CD4-positive, alpha-beta T cell (primary cell): Measurements from ENCODE around the gene SLAMF1. TPM values are rescaled to one million over a fixed set of nuclear protein-coding genes. Genes with fewer than 3 reads are reported as not detected.
A peak's percentile ranks its signal among the peaks of the same experiment; 100 is the strongest.

ENCODE experiments used
- ATAC-seq: fragments of 200-7000 bp; cut with Tn5 transposase; one replicate; pipeline ENCODE4 v1.10.0; 2022; ENCODE audit warnings: mild to moderate bottlenecking; ENCODE audit not compliant: poor library complexity
- CTCF ChIA-PET: fragments of 350-600 bp; sonication (Branson Sonifier 250); formaldehyde crosslinking; loops from one replicate; lab custom pipeline; 2021; ENCODE audit warnings: antibody characterized with exemption, inconsistent platforms; lab: Charles Lee
- POLR2A ChIA-PET: fragments of 350-600 bp; sonication (Branson Sonifier 250); formaldehyde crosslinking; loops from one replicate; lab custom pipeline; 2021; ENCODE audit warnings: antibody characterized with exemption, inconsistent platforms; lab: Charles Lee
- DNase-seq, 14 experiments: peaks; one replicate each; pipeline ENCODE4 v3.0.0-alpha.2; 2013 to 2020; ENCODE audit warnings: mixed read lengths in 2 of 14
- H3K27ac ChIP-seq, 2 donors: one replicate each; pipeline versions ENCODE4 v1.5.1 to v1.7.0; 2013; ENCODE audit warnings: low read length in 2 of 2, low read depth in 1 of 2, mild to moderate bottlenecking in 1 of 2
- H3K27me3 ChIP-seq, 2 experiments: 1 replicate in 1 of 2; 2 replicates in 1 of 2; pipeline versions ENCODE4 v1.6.1 to v1.7.0; 2013; ENCODE audit warnings: low read length in 2 of 2, control low read depth in 1 of 2, mild to moderate bottlenecking in 1 of 2, moderate library complexity in 1 of 2; ENCODE audit not compliant: insufficient read depth in 2 of 2, control insufficient read depth in 1 of 2
- H3K36me3 ChIP-seq: one replicate; pipeline ENCODE4 v1.6.1; 2013; ENCODE audit warnings: low read length, control low read depth; ENCODE audit not compliant: insufficient read depth
- H3K4me1 ChIP-seq: one replicate; pipeline ENCODE4 v1.6.1; 2013; ENCODE audit warnings: low read length, control low read depth; ENCODE audit not compliant: insufficient read depth
- H3K4me3 ChIP-seq: one replicate; pipeline ENCODE4 v1.5.1; 2013; ENCODE audit warnings: mild to moderate bottlenecking, low read length, moderate library complexity
- H3K9me3 ChIP-seq, 2 experiments: 1 replicate in 1 of 2; 2 replicates in 1 of 2; pipeline versions ENCODE4 v1.6.1 to v1.7.0; 2013; ENCODE audit warnings: low read length in 2 of 2, mild to moderate bottlenecking in 2 of 2, control low read depth in 1 of 2, moderate library complexity in 1 of 2; ENCODE audit not compliant: control insufficient read depth in 1 of 2, insufficient read depth in 1 of 2
- H3K27ac Mint-ChIP-seq: one replicate; pipeline ENCODE4 v1.8.0; 2020; ENCODE audit warnings: mixed read lengths
- H3K27me3 Mint-ChIP-seq: one replicate; pipeline ENCODE4 v1.8.0; 2021; ENCODE audit warnings: mixed read lengths
- H3K36me3 Mint-ChIP-seq: one replicate; pipeline ENCODE4 v1.8.0; 2021; ENCODE audit warnings: low read depth, mixed read lengths
- H3K4me1 Mint-ChIP-seq: one replicate; pipeline ENCODE4 v1.8.0; 2021; ENCODE audit warnings: low read depth, mixed read lengths
- H3K4me3 Mint-ChIP-seq: one replicate; pipeline ENCODE4 v1.8.0; 2020; ENCODE audit warnings: mild to moderate bottlenecking, mixed read lengths
- H3K9me3 Mint-ChIP-seq: one replicate; pipeline ENCODE4 v1.8.0; 2020; ENCODE audit warnings: mixed read lengths
- CTCF ChIP-seq: fragments of 200-600 bp; IDR thresholded peaks from one replicate; pipeline ENCODE4 v1.8.0; 2022; ENCODE audit warnings: antibody characterized with exemption, mild to moderate bottlenecking
- intact Hi-C, 2 experiments: fragments of 100-400 bp; cut with DNase I in 1 of 2; cut with micrococcal nuclease in 1 of 2; formaldehyde crosslinking; loops; one replicate each; pipeline versions ENCODE4 v1.15.1 to v1.9.0; 2023 to 2025; cut with DNase I, micrococcal nuclease
- total RNA-seq, 174 experiments: library from RNA in 2 of 174; stranded (reverse) in 2 of 174; gene quantifications; one replicate each; pipeline ENCODE4 v1.2.3 and lab custom pipeline; 2021 to 2026

The SLAMF1 gene
- total RNA-seq, 2 experiments from 2014 or later, result 39.4 to 39.8 TPM

- ATAC-seq, result no peak
- ChIA-PET POLR2A (interaction anchor here (0.6 to 5.7 kb wide), 8 partner anchors 7 to 48 kb away, joined by 3 to 74 read pairs (median 11); partner anchors contain the start of gene SLAMF1), CTCF (interaction anchor here (1.1 kb wide), 1 partner anchor 19 kb away, joined by 3 read pairs; no protein-coding TSS in a partner anchor)
- Mint-ChIP-seq H3K27ac (peak overlapping the region; percentile 97), H3K4me1 (peaks cover 100% of the 10 kb centered on the region), H3K4me3 (peak overlapping the region; percentile 54), H3K36me3 (peaks cover 91% of the 10 kb centered on the region), H3K27me3 (no peaks in the 10 kb centered on the region), H3K9me3 (no peaks in the 10 kb centered on the region)
- no peak overlapping the region for H3K4me3 ChIP-seq
- peak in 10 of 14 experiments; percentile 19 to 75 (median 49) for DNase-seq
- no peaks in the 10 kb centered on the region for H3K9me3 ChIP-seq
- peak overlapping the region; percentile 19 to 44 for H3K27ac ChIP-seq
- no peaks in the 10 kb centered on the region for H3K27me3 ChIP-seq
- H3K4me1 ChIP-seq, result peaks cover 91% of the 10 kb centered on the region
- peaks cover 52% of the 10 kb centered on the region for H3K36me3 ChIP-seq
- no peak for TF ChIP-seq CTCF
- intact Hi-C loops, result loop anchor here in 1 of 2 experiments (5.0 kb wide), 1 partner anchor 81 kb away; no protein-coding TSS in a partner anchor
Measured at GRCh38 chr1:160625725-160626498, 20.9 kb downstream of the SLAMF1 start.

- TF ChIP-seq CTCF, result no peak
- H3K36me3 ChIP-seq, result peaks cover 48% of the 10 kb centered on the region
- ChIA-PET CTCF (interaction anchor here (1.2 to 1.4 kb wide), 2 partner anchors 15 to 18 kb away, joined by 3 read pairs; no protein-coding TSS in a partner anchor), POLR2A (interaction anchor here (0.6 to 5.5 kb wide), 4 partner anchors 17 to 49 kb away, joined by 3 to 74 read pairs (median 9); partner anchors contain the start of gene SLAMF1)
- H3K36me3 Mint-ChIP-seq, result peaks cover 88% of the 10 kb centered on the region
- no peaks in the 10 kb centered on the region for H3K9me3 ChIP-seq
- DNase-seq (peak in 1 of 14 experiments; percentile 1), ATAC-seq (no peak)
- H3K9me3 Mint-ChIP-seq, result no peaks in the 10 kb centered on the region
- H3K27me3 Mint-ChIP-seq, result no peaks in the 10 kb centered on the region
- peak overlapping the region; percentile 67 for H3K4me3 Mint-ChIP-seq
- intact Hi-C loops, result loop anchor here in 1 of 2 experiments (5.0 kb wide), 1 partner anchor 82 kb away; no protein-coding TSS in a partner anchor
- H3K4me1 ChIP-seq, result peaks cover 85% of the 10 kb centered on the region
- no peaks in the 10 kb centered on the region for H3K27me3 ChIP-seq
- peak overlapping the region; percentile 97 for H3K27ac Mint-ChIP-seq
- no peak overlapping the region for H3K4me3 ChIP-seq
- peak overlapping the region in 1 of 2 donors; percentile 14 for H3K27ac ChIP-seq
- peaks cover 96% of the 10 kb centered on the region for H3K4me1 Mint-ChIP-seq
Measured at GRCh38 chr1:160625321-160625720, 21.5 kb downstream of the SLAMF1 start.

GRCh38 chr1:160624464-160624863 lies 22.4 kb downstream of the SLAMF1 start:
- peak overlapping the region; percentile 67 for H3K4me3 Mint-ChIP-seq
- peaks cover 96% of the 10 kb centered on the region for H3K4me1 Mint-ChIP-seq
- Histone ChIP-seq H3K4me1 (peaks cover 76% of the 10 kb centered on the region), H3K27me3 (no peaks in the 10 kb centered on the region), H3K27ac (peak overlapping the region in 1 of 2 donors; percentile 49), H3K36me3 (peaks cover 56% of the 10 kb centered on the region), H3K9me3 (no peaks in the 10 kb centered on the region), H3K4me3 (no peak overlapping the region)
- no peaks in the 10 kb centered on the region for H3K9me3 Mint-ChIP-seq
- POLR2A ChIA-PET, result interaction anchor here (0.7 to 2.1 kb wide), 4 partner anchors 22 to 159 kb away, joined by 3 to 14 read pairs (median 4); partner anchors contain the start of gene SLAMF1
- DNase-seq (no peak), ATAC-seq (no peak)
- intact Hi-C loops, result loop anchor here in 1 of 2 experiments (5.0 kb wide), 1 partner anchor 143 kb away; no protein-coding TSS in a partner anchor
- H3K27ac Mint-ChIP-seq, result peak overlapping the region; percentile 97
- no peak for TF ChIP-seq CTCF
- CTCF ChIA-PET, result interaction anchor here (1.2 to 1.4 kb wide), 2 partner anchors 16 to 18 kb away, joined by 3 read pairs; no protein-coding TSS in a partner anchor
- H3K27me3 Mint-ChIP-seq, result no peaks in the 10 kb centered on the region
- H3K36me3 Mint-ChIP-seq, result peaks cover 90% of the 10 kb centered on the region
